Measurements from ENCODE around the gene KLHDC4.
"Not testable (repeated sequence)": the region's sequence is repeated elsewhere in the genome, so short reads cannot be mapped to it uniquely, and the experiment has no call there.

KLHDC4 gene

DNA sequence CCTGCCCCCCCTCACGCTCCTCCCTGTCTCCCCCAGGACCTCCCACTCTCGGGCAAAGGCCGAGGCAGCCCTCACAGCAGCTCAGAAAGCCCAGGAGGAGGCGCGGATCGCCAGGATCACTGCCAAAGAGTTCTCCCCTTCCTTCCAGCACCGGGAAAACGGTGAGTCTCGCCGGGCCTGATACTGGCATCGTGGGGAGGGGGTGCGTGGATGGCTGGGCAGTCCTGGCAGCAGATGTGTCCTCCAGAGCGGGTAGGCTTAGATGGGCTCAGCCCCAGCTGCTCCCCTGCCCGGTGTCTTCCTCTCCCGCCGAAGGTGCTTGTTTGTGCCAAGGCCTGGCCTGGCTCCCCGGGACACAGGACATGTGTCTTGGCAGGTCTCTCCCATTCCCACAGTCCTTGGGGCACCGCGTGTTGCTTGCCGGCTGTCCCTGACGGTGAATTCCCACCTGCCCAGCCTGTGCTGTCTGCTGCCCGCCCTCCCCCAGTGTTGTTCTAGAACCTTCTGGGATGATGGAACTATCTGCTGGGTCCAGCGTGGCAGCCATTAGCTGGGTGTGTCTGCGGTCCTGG is 81.6 kb downstream of the KLHDC4 start:
- peak; percentile 20 for DNase-seq (ENCODE audit: low spot score)

- no peak for DNase-seq (ENCODE audit: low spot score)
Measured at GRCh38 chr16:87682852-87683399, 82.9 kb downstream of the KLHDC4 start.

DNA sequence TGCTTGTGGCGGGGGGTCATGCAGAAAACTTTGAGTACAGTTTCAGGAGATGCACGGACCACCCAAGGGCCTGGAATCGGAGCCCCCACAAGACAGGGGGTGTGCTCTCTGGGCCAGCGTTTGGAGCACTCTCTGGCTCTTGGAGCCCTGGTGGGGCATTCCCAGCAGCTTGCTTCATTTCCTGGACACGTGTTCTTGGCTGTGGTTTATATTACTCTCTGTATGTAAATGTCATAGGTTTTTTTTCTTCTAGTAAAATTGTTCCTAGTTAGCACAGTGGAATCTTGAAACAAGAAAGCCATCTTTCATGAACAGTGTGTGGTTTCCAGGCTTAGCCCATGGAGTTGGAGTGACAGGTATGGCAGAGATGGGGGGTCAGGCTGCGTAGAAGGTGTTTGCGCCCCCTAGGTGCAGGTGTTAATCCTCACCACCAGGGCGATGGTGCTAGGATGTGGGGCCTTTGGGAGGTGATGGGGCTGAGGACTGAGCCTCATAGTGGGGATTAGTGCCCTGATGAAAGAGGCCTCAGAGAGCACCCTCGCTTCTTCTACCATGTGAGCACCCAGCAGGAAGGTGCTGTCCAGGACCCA is 83.7 kb downstream of the KLHDC4 start:
- DNase-seq (ENCODE audit: low spot score), result no peak

DNA sequence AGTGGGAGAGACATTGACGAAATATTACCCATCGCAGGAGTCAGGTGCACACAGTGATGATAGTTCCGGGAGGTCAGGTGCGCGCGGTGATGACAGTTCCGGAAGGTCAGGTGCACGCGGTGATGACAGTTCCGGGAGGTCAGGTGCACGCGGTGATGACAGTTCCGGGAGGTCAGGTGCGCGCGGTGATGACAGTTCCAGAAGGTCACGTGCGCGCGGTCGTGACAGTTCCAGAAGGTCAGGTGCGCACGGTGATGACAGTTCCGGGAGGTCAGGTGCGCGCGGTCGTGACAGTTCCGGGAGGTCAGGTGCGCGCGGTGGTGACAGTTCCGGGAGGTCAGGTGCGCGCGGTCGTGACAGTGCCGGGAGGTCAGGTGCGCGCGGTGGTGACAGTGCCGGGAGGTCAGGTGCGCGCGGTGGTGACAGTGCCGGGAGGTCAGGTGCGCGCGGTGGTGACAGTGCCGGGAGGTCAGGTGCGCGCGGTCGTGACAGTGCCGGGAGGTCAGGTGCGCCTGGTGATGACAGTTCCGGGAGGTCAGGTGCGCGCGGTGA is 84.7 kb downstream of the KLHDC4 start:
- DNase-seq (ENCODE audit: low spot score), result not testable (repeated sequence)

DNA sequence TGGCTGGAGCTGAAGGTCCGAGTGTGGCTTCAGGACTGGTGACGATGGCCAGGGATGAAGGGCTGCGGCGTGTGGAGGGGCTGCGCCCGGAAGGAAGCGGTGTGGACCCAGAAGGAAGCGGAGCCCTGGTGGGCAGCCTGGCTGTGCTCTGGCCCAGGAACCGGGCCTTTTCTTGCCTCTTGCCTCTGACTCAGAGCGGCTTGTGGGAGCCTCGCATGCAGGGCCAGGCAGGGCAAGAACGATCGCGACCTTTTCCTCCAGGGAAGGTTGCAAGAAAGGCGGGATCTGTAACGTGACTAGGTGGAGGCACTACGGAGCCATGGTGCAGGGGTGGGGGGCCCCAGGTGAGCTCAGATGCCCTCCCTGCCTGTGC is 85.5 kb downstream of the KLHDC4 start:
- no peak for DNase-seq (ENCODE audit: low spot score)

DNA sequence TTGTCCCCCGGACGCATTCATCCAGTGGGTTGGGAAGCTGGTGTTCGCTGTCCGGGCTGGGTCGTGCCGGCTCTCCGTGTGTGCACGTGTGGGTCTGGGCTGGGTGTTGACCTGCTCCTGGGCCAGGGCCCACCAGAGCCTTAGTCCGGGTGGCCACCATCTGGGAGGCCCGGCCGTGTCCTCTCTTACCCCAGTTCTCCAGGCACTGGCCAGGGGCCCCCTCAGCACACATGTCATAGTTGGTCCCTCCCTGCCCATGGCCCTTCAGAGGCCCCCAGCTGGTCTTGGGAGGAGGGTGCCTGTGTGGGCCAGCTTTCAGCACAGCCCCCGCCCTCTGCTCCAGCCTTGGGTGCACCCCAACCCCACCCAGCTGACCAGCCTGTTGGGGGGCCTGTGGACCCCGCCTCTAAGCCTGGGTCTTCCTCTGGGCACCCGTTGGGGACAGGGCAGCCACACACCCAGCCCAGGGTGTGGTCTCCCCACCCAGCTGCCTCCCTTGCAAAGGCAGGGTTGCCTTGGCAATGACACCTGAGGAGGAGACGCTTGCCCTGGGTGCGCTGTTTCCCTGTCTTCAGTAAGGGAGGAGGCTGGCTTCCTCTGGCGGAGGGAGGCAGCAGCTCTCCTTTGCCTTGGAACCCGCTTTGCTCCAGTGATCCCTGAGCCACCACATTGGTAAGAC is 86.1 kb downstream of the KLHDC4 start:
- no peak for DNase-seq (ENCODE audit: low spot score)

GRCh38 chr16:87678618-87679017 is 87.2 kb downstream of the KLHDC4 start:
- no peak for DNase-seq (ENCODE audit: low spot score)

DNA sequence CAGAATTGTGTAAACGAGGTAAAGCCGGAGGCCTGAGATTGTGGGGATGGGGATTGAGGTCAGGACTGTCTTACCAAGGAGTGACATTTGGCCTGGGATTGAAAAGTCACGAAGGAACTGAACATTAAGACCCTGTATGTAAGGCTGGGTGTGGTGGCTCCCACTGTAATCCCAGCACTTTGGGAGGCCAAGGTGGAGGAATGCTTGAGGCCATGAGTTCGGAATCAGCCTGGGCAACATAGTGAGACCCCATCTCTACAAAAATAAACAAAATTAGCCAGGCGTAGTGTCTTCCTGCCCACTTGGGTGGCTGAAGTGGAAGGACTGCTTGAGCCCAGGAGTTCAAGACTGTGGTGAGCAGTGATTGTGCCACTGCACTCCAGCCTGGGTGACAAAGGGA is 88.0 kb downstream of the KLHDC4 start:
- no peak for DNase-seq (ENCODE audit: low spot score)

DNA sequence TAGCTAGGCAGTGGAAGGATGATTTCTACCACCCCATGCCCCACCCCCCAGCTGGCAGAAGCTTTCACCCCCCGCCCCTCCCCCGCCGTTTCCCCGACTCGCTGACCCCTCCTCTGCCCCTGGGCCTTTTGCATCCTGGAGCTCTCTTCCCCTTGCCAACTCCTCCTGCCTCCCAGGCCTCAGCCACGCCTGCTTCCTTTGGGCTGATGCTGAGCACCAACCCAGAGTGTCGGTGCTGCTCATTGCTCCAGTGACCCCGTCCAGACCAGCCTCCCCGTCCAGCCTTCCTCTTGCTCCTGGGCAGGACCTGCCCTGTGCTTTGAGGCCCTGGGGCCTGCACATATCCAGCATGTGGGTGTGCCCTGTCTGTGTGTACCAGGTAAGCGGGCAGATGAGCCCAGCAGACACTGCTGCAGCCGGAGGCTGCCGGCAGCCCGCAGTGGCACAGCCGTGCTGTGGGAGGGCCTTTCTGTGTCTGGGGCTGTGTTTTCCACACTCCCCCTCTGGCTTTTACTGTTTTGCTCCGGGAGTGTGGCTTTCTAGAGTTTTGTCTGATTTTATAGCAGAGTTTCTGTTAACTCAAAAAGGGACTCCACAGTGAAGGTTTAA is 90.6 kb downstream of the KLHDC4 start:
- no peak for DNase-seq (ENCODE audit: low spot score)

GRCh38 chr16:87674419-87674818 is 91.4 kb downstream of the KLHDC4 start:
- DNase-seq (ENCODE audit: low spot score), result no peak

DNA sequence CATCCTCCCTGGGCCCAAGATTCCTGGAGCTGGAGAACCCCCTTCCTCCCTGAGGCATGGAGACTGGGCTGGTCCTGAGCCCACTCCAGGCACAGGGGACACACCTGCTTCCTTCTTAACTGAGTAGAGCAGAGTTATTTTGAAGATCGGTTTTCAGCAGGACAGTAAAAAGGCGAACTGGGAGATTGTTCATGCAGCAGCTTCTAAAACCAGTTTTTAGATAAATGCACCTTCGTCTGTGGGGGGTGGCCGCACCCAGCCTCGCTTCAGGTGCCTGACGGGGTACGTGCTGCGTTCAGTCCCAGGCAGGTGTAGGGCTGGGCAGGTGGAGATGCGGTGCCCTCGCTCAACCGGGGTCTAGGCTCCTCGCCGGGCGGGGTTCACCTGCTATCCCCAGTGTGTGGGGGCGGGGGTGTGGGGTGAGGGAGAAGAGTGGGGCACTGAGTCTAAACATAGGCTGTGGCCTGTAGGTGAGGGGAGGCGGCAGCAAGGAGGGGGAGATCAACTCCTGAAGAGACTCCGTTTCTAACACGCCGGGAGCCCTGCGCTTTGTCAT is 94.0 kb downstream of the KLHDC4 start:
- DNase-seq (ENCODE audit: low spot score), result no peak

- DNase-seq (ENCODE audit: low spot score), result no peak
Measured at GRCh38 chr16:87671221-87671620, 94.6 kb downstream of the KLHDC4 start.

GRCh38 chr16:87669672-87670071 is 96.1 kb downstream of the KLHDC4 start:
- DNase-seq (ENCODE audit: low spot score), result no peak

DNA sequence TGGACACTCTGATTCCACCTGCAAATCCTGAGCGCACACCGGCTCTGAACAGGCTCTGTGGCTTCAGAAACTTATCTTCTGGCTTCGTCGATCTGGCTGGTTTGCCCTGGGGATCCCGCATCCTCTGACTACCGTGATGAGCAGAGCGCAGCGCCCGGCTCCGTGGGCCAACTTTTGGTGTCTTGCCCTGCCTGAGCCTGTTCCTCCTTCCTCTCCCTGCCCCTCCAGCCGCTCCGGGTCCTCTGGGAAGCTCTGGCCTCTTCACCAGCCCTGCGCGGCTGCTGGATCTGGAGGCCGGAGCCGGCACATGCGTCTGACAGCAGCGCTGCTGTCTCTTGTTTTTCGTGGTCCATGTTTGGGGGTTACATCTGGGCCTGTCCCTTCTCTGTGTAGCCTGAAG is 97.8 kb downstream of the KLHDC4 start:
- DNase-seq (ENCODE audit: low spot score), result no peak

- no peak for DNase-seq (ENCODE audit: low spot score)
Measured at GRCh38 chr16:87667443-87667842, 98.3 kb downstream of the KLHDC4 start.

DNA sequence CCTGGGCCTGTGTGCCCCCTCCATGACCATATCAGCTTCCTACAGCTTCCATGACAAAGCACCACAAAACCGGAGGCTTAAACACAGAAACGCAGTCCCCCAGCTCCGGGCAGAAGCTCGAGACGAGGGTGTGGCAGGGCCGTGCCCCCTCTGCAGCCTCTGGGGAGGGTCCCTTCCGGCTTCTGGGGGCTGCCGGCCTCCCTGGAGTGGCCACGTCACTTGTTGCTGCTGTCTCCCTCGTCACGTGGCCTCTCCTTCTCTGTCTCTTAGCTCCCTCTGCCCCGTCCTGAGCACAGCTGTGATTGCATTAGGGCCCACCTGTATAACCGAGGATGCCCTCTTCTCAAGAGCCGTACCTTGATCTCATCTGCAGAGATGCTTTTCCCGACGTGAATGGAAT is 98.9 kb downstream of the KLHDC4 start:
- DNase-seq (ENCODE audit: low spot score), result no peak

- DNase-seq (ENCODE audit: low spot score), result no peak
Measured at GRCh38 chr16:87665193-87665592, 100.6 kb downstream of the KLHDC4 start.

DNA sequence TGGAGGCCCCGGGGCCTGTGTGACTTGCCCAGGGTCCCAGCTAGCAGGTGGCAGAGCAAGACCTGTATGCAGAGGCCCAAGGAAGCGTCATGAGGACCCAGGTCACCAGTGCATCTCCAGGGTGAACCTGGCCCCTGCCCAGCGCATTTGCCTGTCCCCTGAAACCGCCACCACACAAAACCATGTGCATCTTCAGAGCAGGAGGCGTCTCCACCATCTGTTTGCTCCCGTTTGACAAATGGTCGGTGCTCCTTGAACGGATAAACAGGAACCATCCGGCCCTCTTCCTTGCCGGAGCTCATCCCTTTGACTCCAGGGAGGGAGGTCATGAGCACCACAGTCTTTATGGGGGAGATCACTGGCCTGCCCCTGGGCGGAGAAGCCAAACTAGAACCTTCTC is 101.0 kb downstream of the KLHDC4 start:
- DNase-seq (ENCODE audit: low spot score), result no peak

- DNase-seq (ENCODE audit: low spot score), result no peak
Measured at GRCh38 chr16:87662254-87663204, 103.3 kb downstream of the KLHDC4 start.

- DNase-seq (ENCODE audit: low spot score), result no peak
Measured at GRCh38 chr16:87661561-87661960, 104.2 kb downstream of the KLHDC4 start.

DNA sequence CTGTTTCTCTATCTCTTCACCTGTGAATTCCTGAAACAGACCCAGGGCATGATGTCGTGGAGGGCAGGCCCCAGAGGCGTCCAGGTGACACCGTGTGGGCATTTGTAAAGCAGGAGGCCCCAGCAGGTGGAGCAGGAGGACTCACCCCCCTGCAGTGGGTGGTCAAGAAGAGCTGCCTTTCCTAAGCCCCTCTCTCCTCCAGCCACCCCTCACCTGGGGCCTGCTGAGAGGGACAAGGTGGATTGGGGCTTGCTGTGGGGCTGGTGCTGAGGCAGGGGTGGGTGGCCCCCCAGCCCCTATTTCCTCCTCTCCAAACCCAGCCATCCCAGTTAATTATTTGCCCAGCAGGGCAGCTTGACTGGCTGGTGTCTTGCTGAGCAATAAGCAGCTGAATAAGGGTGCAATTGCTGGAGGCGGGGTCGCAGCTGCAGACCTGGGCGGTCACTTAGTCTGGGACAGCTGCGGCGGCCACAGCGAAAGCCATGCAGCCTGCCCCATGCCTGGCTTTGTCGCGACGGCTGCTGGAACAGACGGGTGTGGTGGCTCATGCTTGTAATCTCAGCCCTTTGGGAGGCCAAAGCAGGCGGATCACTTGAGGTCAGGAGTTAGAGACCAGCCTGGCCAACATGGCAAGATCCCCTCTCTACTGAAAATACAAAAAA is 107.1 kb downstream of the KLHDC4 start:
- DNase-seq (ENCODE audit: low spot score), result no peak
